ENCODE results near the gene DNM3. TPM values are rescaled to one million over a fixed set of nuclear protein-coding genes. Genes with fewer than 3 reads are reported as not detected.

Gene DNM3
- total RNA-seq, 1 experiment from 2014 or later: 2.7 TPM

GRCh38 chr1:172132836-172133235 lies 291.5 kb downstream of the DNM3 start:
- Histone ChIP-seq H2BK120ac (ENCODE audit: low read depth, low read length, poor library complexity, severe bottlenecking) (no peak overlapping the region), H3K4me1 (ENCODE audit: insufficient read depth, low read length) (no peaks in the 10 kb centered on the region), H2BK15ac (ENCODE audit: low read depth, low read length) (no peak overlapping the region), H3K9me3 (ENCODE audit: control insufficient read depth, low read depth, low read length) (no peaks in the 10 kb centered on the region), H2BK12ac (ENCODE audit: insufficient read length, low read depth, low read length) (no peak overlapping the region), H4K5ac (ENCODE audit: insufficient read length, low read depth, low read length) (no peak overlapping the region), H2BK5ac (ENCODE audit: insufficient read length, low read length) (no peak overlapping the region), H2AFZ (ENCODE audit: low read length) (no peak overlapping the region), H3K79me2 (ENCODE audit: insufficient read depth, low read length) (no peaks in the 10 kb centered on the region), H3K9ac (ENCODE audit: extremely low read depth, insufficient read length, low read length) (no peak overlapping the region), H3K4ac (ENCODE audit: low read depth, low read length) (no peak overlapping the region), H3K23me2 (ENCODE audit: insufficient read length, low read depth, low read length, poor library complexity, severe bottlenecking) (no peaks in the 10 kb centered on the region), H3K56ac (ENCODE audit: insufficient read length, low read depth, low read length) (peak overlapping the region; percentile 8), H3K14ac (ENCODE audit: insufficient read depth, low read length) (no peak overlapping the region), H2BK20ac (ENCODE audit: low read depth, low read length, poor library complexity, severe bottlenecking) (no peak overlapping the region), H3K4me2 (ENCODE audit: insufficient read depth, insufficient read length, low read length) (no peak overlapping the region), H3K27ac (ENCODE audit: insufficient read length, low read depth, low read length) (no peak overlapping the region), H3T11ph (ENCODE audit: low read length) (no peak overlapping the region), H2AK5ac (ENCODE audit: insufficient read length, low read length) (no peak overlapping the region), H4K91ac (ENCODE audit: insufficient read length, low read depth, low read length) (no peak overlapping the region), H4K8ac (replicated peaks; ENCODE audit: insufficient read length, low read depth, low read length) (no peak overlapping the region), H3K27me3 (ENCODE audit: insufficient read depth, low read length) (no peaks in the 10 kb centered on the region), H4K20me1 (ENCODE audit: control insufficient read depth, insufficient read depth, insufficient read length) (no peaks in the 10 kb centered on the region), H3K23ac (ENCODE audit: insufficient read length, low read depth, low read length) (no peak overlapping the region), H3K18ac (ENCODE audit: insufficient read length, low read depth, low read length) (no peak overlapping the region), H3K79me1 (ENCODE audit: insufficient read depth, low read depth, low read length, poor library complexity, severe bottlenecking) (no peaks in the 10 kb centered on the region)
- H3K4me1 Mint-ChIP-seq: no peaks in the 10 kb centered on the region
- no peak for DNase-seq
- H3K27me3 Mint-ChIP-seq (ENCODE audit: low read depth): no peaks in the 10 kb centered on the region
- H3K9me3 Mint-ChIP-seq: peaks cover 0 to 2% of the 10 kb centered on the region in 2 experiments; a peak in 1 of 5 replicates
- no peak overlapping the region for H3K27ac Mint-ChIP-seq
- no peaks in the 10 kb centered on the region; a peak in 1 of 7 replicates for H3K36me3 Mint-ChIP-seq (ENCODE audit: insufficient read depth in 1 of 3, low read depth in 3 of 3)
- no CpG with 5 or more reads among the region's 1 CpG for WGBS (ENCODE audit: extremely low coverage, insufficient read length, low lambda C conversion rate)
- H3K4me3 Mint-ChIP-seq: no peak overlapping the region
- no peak for TF ChIP-seq CTCF (conservative IDR thresholded peaks at IDR 0.05)
